Inferior parietal cortex (tissue), 1 donor: Measurements from ENCODE around the gene REXO5.
"Not testable (repeated sequence)": the region's sequence is repeated elsewhere in the genome, so short reads cannot be mapped to it uniquely, and the experiment has no call there.

Experiments used
- DNase-seq: peaks from one replicate; pipeline ENCODE4 v3.0.0-alpha.2; 2016; ENCODE audit errors: extremely low spot score

Gene REXO5

GRCh38 chr16:20799599-20799998 is 6.7 kb upstream of the REXO5 start:
- peak; percentile 37 for DNase-seq

- no peak for DNase-seq
Measured at GRCh38 chr16:20801278-20801677, 5.0 kb upstream of the REXO5 start.

GRCh38 chr16:20803192-20803560 is 3.2 kb upstream of the REXO5 start:
- DNase-seq: no peak

- no peak for DNase-seq
Measured at GRCh38 chr16:20803561-20804214, 2.6 kb upstream of the REXO5 start.

- DNase-seq: not testable (repeated sequence)
Measured at GRCh38 chr16:20805684-20806167, 601 bp upstream of the REXO5 start.

GRCh38 chr16:20807862-20808261 is 1.5 kb downstream of the REXO5 start:
- no peak for DNase-seq

GRCh38 chr16:20811889-20812439 is 5.6 kb downstream of the REXO5 start:
- no peak for DNase-seq

- no peak for DNase-seq
Measured at GRCh38 chr16:20812510-20812909, 6.2 kb downstream of the REXO5 start.

GRCh38 chr16:20814784-20815183 is 8.5 kb downstream of the REXO5 start:
- DNase-seq: no peak

- no peak for DNase-seq
Measured at GRCh38 chr16:20818929-20819585, 12.7 kb downstream of the REXO5 start.

GRCh38 chr16:20821682-20822081 is 15.4 kb downstream of the REXO5 start:
- DNase-seq: no peak

GRCh38 chr16:20822521-20823325 is 16.4 kb downstream of the REXO5 start:
- no peak for DNase-seq

- DNase-seq: no peak
Measured at GRCh38 chr16:20826039-20826566, 19.8 kb downstream of the REXO5 start.

- DNase-seq: no peak
Measured at GRCh38 chr16:20829536-20829935, 23.2 kb downstream of the REXO5 start.

GRCh38 chr16:20830372-20830771 is 24.0 kb downstream of the REXO5 start:
- DNase-seq: no peak

- no peak for DNase-seq
Measured at GRCh38 chr16:20833086-20833485, 26.8 kb downstream of the REXO5 start.

GRCh38 chr16:20838240-20838639 is 31.9 kb downstream of the REXO5 start:
- no peak for DNase-seq

- DNase-seq: no peak
Measured at GRCh38 chr16:20839504-20839903, 33.2 kb downstream of the REXO5 start.

GRCh38 chr16:20844054-20844453 is 37.7 kb downstream of the REXO5 start:
- no peak for DNase-seq

- no peak for DNase-seq
Measured at GRCh38 chr16:20844588-20844987, 38.3 kb downstream of the REXO5 start.

GRCh38 chr16:20846030-20846429 is 39.7 kb downstream of the REXO5 start:
- no peak for DNase-seq

- DNase-seq: no peak
Measured at GRCh38 chr16:20846551-20846950, 40.2 kb downstream of the REXO5 start.
